Measurements from ENCODE around the gene SMYD5.

Gene SMYD5

DNA sequence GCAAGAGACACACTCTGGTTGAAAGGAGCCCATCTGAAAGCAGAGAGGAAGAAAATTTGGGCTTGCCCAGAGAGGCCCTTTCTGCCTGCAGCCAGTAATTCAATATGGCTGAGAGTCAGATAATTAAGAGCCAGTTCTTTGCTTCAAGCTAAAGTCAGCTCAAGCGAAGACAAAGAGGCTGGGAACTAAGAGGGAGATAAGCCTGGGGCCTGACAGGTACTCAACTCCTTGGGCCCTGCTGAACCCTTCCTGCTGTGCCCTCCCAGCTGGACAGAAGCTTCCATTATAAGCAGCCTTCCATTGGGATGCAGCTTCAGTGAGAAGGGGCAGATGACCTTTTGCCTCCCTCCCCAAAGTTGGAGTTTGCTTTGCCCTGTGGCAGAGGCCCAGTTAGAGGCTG lies 58.2 kb downstream of the SMYD5 start:
- no peak overlapping the region for H3K4me3 ChIP-seq (replicated peaks; ENCODE audit: low read depth, low read length)
- TF ChIP-seq, protein P1, sequence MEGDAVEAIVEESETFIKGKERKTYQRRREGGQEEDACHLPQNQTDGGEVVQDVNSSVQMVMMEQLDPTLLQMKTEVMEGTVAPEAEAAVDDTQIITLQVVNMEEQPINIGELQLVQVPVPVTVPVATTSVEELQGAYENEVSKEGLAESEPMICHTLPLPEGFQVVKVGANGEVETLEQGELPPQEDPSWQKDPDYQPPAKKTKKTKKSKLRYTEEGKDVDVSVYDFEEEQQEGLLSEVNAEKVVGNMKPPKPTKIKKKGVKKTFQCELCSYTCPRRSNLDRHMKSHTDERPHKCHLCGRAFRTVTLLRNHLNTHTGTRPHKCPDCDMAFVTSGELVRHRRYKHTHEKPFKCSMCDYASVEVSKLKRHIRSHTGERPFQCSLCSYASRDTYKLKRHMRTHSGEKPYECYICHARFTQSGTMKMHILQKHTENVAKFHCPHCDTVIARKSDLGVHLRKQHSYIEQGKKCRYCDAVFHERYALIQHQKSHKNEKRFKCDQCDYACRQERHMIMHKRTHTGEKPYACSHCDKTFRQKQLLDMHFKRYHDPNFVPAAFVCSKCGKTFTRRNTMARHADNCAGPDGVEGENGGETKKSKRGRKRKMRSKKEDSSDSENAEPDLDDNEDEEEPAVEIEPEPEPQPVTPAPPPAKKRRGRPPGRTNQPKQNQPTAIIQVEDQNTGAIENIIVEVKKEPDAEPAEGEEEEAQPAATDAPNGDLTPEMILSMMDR (IDR thresholded peaks at IDR 0.05; ENCODE audit: low read length, missing control alignments) = no peak
- DNase-seq (ENCODE audit: low read depth) = no peak
